AG10803 (cell line): ENCODE measurements around the gene MAP4.

Experiments used
- DNase-seq: peaks from one replicate; pipeline ENCODE4 v3.0.0; 2010; ENCODE audit warnings: low read depth
- H3K4me3 ChIP-seq: 2 replicates; pipeline ENCODE4 v1.5.1; 2011; ENCODE audit warnings: mild to moderate bottlenecking, low read length, control low read depth
- TF ChIP-seq, protein P1 (sequence below): conservative IDR thresholded peaks from 2 replicates; pipeline ENCODE4 v1.5.1; 2011; ENCODE audit warnings: mild to moderate bottlenecking, low read length, control low read depth, inconsistent platforms

The MAP4 gene

DNA sequence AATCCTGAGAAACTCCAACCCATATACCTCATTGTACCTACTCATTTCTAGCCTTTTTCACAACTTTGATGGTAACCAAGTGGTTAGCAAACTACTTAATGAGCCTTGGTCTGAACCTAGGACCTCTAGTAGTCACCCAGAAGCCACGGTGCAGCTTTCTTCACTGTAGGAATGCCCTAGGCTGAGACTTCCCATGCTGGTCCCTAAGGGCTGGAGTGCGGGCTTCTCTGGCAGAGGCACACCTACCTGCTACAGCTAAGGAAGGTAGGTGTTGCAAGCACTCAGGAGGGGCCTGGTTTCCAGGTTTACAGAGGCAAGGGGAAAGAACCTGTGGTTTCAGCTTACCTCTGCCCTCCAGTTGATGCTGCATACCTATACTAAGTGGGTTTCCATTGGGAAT lies 147.9 kb downstream of the MAP4 start:
- H3K4me3 ChIP-seq, result no peak overlapping the region
- TF ChIP-seq, protein P1, sequence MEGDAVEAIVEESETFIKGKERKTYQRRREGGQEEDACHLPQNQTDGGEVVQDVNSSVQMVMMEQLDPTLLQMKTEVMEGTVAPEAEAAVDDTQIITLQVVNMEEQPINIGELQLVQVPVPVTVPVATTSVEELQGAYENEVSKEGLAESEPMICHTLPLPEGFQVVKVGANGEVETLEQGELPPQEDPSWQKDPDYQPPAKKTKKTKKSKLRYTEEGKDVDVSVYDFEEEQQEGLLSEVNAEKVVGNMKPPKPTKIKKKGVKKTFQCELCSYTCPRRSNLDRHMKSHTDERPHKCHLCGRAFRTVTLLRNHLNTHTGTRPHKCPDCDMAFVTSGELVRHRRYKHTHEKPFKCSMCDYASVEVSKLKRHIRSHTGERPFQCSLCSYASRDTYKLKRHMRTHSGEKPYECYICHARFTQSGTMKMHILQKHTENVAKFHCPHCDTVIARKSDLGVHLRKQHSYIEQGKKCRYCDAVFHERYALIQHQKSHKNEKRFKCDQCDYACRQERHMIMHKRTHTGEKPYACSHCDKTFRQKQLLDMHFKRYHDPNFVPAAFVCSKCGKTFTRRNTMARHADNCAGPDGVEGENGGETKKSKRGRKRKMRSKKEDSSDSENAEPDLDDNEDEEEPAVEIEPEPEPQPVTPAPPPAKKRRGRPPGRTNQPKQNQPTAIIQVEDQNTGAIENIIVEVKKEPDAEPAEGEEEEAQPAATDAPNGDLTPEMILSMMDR, result no peak
- DNase-seq, result no peak

DNA sequence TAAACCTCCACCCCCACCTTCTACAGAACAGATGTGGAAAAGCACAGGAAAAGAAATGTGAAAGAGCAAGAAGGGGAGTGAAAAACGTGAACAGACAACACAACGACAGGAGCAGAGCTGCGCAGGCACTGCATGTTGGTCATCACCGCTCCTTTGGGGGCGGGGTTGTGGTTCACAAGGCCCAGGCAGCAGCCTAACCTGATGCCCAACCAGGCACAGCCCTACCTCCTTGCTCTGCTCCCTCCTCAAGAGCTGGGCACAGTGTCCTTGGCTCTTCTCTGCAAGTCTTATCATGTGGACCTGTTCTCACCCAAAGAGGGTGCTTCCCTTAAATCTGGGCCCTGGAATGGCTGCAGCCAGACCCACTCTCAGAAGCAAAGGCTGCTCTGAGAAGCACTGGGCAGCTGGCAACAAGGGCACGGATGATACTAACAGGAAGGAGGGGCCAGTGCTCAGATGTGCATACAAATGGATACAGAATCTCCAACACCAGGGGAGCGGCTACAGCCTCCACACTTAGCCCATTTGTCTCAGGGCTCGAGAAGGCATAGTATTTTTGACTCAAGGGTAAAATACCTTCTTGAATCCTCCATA lies 148.7 kb downstream of the MAP4 start:
- TF ChIP-seq, protein P1, result no peak
- DNase-seq, result no peak
- no peak overlapping the region for H3K4me3 ChIP-seq

DNA sequence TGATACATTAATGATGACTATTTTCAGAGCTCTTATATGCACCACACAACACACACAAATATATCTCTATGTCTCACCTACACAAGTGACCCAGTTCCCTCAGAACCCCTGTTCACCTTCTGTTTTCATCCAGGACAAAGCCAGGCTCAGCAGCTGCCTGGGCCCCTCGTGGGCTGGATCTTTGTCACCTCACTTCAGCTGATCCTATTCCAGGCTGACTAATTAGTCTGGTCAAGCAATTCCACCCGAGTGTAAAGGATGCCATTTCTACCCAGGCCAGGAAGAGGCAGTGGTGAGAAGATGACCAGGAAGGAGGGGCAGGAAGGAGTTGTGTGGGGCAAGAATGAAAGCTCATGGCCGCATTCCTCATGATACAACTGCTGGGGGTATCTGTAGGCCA lies 151.0 kb downstream of the MAP4 start:
- TF ChIP-seq, protein P1, result no peak
- no peak overlapping the region for H3K4me3 ChIP-seq
- no peak for DNase-seq

DNA sequence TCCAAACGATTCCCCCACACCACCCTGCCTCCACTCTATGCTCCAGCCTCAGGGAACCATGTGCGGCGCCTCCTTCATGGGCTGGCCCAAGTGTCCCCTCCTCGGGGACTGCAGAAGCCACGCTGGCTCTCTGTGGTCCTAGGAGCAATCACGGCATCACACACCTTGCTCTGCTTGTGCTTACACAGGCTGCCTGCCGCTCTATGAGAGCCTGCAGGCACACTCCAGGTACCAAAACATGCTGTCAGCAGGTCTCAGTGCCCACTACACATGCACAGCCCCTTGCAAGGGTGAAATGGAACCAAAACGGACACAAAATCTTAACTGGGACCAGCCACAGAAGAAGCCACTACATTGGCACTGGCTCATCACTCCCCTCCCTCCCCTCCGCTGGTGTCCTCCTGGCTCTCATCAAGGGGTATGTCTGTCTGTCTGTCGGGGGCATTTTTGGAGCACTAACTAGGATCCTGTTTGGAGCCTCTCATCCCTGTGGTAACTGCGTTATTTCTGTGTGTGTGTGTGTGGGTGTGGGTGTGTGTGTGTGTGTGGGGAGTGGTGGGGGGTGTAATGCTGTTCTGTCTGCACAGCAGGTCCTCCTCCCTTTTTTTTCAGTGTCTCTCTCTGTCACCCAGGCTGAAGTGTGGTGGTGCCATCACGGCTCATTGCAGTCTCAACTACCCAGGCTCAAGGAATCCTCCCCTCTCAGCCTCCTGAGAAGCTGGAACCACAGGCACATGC lies 152.7 kb downstream of the MAP4 start:
- H3K4me3 ChIP-seq, result no peak overlapping the region
- TF ChIP-seq, protein P1, result no peak
- no peak for DNase-seq

DNA sequence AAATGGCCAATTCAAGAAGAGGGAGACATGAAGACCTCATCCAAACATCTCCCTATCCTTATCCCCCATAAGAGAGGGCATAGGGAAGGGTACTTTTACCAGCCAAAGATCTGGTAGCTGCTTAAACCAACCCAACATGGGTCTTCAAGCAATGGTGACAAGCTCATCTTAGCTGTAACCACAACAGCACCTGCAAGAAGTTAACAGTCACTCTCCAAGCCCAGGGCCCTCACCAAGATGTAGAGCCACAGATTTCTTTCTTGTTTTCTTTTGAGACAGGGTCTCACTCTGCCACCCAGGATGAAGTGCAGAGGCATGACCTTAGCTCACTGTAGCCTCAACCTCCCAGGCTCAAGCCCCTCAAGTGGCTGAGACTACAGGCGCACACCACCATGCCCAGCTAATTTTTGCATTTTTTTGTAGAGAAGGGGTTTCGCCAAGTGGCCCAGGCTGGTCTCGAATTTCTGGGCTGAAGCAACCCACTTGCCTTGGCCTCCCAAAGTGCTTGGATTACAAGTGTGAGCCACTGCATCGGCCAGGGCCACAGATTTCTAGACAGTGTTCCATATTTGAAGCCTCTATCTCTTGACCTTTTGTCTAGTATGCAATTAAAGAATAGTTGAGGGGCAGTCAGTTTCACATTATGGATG lies 156.1 kb downstream of the MAP4 start:
- no peak for DNase-seq
- H3K4me3 ChIP-seq, result no peak overlapping the region
- TF ChIP-seq, protein P1, result no peak

DNA sequence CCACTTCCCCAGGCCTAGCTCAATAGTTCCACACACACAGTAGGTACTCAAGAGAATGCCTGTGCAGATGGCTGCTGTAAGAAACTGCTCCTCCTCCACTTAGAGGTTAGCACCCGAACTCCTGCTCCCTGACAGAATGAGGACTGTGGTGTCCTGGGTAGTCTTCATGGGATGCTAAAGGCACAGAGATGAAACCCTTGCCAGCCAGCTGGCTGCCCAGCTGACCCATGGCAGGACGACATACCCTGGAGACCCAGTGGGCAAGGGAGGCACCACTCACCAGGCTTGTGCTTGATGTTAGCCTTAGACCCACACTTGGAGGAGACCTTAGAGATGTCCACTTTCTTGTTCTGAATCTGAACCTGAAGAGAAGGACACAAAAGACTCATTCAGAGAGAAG lies 159.1 kb downstream of the MAP4 start:
- no peak for DNase-seq
- H3K4me3 ChIP-seq, result no peak overlapping the region
- TF ChIP-seq, protein P1, result no peak

DNA sequence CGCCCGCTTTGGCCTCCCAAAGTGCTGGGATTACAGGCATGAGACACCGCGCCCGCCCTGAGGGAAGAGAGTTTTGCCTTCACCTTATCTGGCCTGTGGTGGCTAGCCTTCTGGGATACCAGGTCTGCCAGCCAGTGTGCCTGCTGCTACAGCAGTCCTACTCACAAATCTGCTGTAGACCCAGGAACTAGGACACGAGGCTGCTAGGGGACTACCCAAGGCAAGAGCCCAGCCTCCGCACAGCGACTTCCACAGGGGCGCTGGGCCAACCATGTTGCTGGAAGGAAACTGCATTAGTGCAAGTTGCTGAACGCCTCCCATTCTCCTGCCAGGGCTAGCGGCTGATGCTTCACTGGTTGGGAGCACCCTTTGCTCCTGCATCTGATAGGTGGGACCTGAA lies 159.5 kb downstream of the MAP4 start:
- TF ChIP-seq, protein P1, result no peak
- H3K4me3 ChIP-seq, result no peak overlapping the region
- no peak for DNase-seq
